Measurements from ENCODE around the gene CD22.

The CD22 gene

GRCh38 chr19:35392742-35393715, 64.0 kb downstream of the CD22 start:
- DNase-seq = no peak

DNA sequence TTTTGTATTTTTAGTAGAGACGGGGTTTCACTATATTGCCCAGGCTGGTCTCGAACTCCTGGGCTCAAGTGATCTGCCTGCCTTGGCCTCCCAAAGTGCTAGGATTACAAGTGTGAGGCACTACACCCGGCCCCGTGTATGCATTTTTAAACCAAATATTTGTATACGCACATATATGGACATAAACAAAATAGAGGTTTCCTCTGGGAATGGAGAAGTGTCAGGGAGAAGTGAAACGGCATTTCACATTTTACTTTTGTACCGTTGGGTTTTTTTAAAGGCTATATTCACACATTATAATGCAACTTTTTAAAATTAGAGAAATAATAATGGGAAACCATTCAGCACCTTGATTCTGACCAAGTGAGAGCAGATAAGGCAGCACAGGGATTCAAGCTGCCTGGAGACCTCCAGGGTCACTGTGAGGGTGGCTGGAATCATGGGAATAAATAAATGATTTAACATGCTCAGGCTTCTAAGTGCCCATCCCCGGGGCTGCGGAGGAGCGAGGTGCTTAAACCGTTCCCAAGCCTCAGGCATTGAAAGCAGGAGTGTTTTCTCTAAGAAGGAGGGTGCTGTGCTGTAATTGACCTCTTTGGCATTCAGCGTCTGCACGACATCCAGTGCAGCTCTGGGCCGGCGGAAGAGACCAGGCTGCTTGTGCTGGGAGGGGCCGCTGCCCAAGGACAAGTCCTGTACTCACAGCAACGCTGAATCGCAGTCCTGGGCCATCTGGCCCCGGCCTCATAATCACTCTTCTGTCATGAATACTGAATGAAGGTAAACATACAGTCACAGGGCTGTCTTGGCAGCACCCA, 66.6 kb downstream of the CD22 start:
- no peak for DNase-seq

- no peak for DNase-seq
Observed at GRCh38 chr19:35396240-35396885, 67.4 kb downstream of the CD22 start.

Data from CD4-positive, alpha-beta T cell treated with Interferon alpha-2 for 1 hour (primary cell).